NCI-H1417 treated with DMSO at 0.1 percent for 48 hours (cell line): ENCODE data around the gene ARL2BP.

Experiments
- DNase-seq: peaks from one replicate; lab custom pipeline; 2025; lab: John Stamatoyannopoulos, UW

The ARL2BP gene

DNA sequence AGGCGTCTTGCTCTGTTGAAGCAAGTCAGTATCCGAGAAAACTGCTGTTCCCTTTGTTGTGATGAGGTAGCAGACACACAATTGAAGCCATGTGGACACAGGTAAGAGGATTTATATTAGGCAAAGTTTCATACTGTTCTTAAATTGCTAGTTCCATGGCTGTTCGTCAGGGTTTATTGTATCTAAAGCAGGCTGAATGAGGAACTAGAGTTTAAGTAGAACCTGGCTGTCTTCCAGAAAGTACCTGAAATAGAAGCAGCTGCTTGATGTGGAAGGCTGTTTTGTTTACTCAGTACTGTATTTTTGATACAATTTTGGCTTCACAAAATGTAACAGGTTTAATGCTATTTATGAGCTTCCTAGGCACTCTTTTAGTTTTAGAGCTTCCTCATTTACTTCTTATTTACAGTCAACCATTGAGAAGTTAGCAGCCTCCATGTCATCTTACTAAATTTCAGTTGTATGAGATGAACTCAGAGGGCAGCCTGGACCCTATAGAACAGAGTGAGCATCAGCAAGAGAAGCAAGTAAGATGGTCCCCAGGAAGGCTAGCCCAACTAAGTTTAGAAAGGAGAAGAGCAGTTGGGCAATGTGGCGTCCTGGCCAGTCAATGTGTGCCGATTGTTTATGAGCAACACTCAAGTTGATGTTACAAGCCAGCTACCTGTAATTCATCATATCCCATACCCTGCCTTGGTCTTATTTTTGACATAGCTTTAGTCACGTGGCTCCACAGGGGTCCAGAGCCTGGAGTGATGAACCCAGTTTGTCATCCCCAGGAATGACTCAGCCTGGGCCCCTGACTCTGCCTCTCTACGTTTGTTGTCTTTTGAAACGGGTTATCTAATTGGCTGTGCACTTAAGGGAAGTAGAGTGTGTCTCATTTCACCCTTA is 9.7 kb upstream of the ARL2BP start:
- peak; percentile 20 for DNase-seq

DNA sequence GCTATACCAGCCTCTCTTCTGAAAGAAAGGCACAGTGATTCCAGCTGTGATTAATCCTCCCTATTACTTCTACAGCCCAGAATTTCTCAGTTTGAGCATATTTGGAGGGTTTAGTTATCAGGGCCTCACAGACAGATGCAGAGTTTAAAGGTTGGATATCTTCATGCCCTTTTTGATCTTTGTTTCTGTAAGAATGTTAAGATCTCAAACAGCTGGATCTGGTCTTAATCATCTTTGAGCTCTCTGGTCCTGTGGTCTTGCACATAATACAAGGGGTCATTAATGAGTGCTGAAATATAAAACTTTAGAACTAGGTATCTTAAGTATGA is 9.1 kb upstream of the ARL2BP start:
- DNase-seq: no peak

DNA sequence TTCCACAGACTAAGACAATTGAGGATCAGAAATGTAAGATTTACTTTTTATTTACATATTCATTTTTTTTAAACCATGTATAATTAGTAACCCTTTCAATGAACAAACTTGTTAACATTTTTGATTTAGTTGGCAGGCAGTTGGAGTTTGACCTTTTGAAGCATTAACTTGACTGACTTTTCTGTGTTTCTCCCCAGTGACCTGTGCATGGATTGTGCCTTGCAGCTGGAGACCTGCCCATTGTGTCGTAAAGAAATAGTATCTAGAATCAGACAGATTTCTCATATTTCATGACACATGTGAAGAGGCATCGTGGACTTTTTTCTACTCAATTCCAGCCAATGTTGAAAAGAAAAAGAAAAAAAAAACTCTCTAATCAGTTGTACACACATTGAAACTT is 6.4 kb upstream of the ARL2BP start:
- no peak for DNase-seq

DNA sequence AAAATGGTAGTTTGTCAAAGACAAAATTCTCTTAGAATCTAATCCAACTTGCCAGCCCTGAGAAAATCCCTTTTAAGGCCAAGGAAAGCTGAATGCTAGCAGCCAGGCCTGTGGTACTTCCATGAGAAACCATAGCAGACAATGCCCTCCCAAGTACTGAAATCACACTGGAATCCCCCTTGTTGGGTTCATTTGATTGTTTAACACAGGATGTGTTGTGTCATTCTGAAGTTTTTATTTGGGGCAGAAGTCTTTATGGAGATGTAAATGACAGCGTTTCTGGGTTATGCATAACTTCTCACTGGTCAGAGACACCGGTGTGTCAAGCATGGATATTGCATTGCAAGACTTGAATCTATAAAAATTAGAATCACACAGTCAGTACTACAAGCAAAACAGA is 6.0 kb upstream of the ARL2BP start:
- DNase-seq: no peak

DNA sequence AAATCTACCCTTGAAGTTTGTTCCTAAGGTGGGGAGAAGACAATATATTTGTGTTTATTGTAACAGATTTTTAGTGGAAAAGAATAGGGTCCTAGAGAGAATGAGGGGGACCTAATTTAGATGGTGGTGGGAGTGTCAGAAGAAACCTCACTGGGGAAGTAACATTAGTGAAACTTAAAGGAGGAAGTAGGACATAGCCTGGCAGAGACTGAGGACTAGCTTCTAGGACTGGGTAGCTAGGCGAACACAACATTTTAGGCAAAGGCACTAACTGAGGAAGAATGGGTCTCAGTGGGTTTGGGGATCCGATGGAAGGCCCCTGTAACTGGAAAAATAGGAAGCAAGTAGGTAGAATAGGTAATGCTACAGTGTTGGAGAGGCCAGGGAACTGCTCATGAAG is 4.2 kb upstream of the ARL2BP start:
- no peak for DNase-seq

DNA sequence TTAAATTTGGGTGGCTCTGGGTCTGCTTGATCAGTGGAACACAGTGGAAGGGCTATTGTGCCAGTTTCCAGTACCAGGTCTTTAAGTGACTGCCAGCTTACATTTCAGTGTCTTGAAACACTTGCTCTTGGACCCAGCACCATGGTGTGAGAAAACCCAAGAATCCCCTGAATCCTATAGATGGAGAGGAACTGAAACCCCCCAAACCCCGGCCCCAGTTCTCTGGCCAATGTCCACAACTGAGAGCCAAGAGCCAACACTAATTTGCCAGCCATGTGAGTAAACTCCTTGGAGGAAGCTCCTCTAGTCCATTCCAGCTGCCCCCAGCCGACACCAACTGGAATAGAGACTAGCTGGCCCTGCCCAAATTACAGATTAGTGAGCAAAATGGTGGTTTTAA is 2.4 kb upstream of the ARL2BP start:
- DNase-seq: no peak

DNA sequence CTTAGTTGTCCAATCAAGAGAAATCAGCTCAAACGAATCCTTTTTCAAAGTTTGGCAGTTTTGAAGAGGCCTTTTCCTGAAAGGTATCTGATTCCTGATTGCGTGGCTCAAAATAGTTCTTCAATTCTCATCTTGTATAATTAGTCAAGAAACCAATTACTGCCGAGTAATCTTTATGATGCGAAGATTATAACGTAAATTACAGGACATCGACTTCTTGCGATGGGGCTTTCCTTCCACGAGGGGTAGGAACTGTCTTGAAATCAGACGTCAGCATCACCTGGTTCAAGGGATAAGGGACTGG is 644 bp upstream of the ARL2BP start:
- DNase-seq: no peak

DNA sequence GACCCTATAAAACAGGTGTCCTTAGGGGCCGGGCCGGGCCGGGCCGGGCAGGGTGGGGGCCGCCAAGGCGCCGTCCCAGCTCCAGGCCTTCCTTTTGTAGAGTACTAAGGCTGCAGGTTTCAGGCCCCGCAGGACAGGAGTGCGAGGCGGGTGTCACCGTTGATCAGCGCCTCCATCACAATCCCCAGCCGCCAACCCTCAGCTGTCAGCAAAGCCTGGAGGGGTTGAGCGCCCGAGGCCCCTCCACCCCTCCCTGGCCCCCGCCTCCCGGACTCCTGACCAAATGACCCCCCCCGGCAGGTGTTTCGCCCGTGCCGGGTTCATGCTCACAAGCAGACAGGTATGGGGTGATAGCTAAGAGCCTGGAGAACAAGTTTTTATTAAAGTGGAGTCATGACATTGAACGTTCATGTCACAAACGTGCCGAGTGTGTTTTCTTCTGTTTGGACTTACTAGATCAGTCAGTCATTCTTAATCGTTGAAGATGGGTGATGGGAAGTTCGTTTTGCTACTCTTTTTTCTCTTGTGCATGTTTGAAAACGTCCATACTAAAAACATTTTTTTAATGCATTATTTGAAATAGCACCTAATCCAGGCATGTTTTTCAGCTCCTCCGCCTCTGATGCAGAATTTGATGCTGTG is 534 bp downstream of the ARL2BP start:
- no peak for DNase-seq

DNA sequence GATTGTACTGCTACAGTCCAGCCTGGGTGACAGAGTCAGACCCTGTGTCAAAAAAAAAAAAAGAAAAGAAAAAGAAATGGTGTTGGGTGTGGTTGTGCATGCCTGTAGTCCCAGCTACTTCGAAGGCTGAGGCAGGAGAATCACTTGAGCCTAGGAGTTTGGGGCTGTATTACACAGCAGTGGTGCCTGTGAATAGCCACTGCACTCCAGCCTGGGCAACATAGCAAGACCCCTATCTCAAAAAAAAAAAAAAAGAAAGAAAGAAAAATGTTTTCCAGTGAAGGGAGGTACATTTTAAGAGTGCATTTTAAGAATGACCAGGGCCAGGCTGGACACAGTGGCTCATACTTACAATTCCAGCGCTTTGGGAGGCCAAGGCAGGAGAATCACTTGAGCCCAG is 6.3 kb downstream of the ARL2BP start:
- no peak for DNase-seq

DNA sequence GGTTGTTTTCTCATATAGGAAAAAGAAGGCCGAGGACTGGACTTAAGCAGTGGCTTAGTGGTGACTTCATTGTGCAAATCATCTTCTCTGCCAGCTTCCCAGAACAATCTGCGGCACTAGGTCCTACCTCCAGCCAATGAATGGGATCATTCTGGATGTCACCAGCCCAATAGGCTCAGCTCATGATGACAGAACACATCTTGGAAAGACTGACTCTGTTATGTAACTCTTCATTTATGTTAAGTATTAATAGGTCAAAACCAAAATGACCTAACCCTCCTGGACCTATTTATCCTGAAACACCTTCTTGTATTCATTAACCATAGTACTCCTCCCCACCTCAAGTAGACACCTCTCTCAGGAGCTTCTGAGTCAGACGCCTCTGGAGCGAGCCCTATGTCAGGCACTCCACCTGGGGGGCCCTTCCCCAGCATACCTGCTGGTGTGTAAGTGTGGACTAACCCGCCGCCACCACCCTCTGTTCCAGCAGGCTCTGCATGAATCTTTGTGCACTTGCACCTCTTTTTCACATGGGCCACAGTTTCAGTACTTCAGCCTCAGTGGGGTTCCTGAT is 7.2 kb downstream of the ARL2BP start:
- no peak for DNase-seq

DNA sequence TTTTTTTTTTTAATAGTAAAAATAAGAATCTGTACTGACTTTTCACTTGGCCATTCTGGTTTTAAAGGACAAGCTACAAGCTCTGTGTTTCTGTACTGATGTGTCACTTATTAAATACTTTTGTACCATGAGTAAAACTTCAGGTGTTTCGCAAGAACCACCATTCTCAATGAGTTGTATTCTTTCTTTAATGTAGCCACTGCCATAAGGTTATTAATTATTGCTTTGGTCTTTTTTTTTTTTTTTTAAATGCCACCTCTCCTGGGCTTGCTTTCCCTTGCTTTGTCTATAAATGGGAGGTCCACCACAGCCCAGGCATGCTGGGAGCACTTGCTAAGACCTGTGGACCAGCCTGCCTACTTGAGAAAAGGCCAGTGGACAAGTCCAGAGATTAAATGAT is 8.4 kb downstream of the ARL2BP start:
- no peak for DNase-seq

DNA sequence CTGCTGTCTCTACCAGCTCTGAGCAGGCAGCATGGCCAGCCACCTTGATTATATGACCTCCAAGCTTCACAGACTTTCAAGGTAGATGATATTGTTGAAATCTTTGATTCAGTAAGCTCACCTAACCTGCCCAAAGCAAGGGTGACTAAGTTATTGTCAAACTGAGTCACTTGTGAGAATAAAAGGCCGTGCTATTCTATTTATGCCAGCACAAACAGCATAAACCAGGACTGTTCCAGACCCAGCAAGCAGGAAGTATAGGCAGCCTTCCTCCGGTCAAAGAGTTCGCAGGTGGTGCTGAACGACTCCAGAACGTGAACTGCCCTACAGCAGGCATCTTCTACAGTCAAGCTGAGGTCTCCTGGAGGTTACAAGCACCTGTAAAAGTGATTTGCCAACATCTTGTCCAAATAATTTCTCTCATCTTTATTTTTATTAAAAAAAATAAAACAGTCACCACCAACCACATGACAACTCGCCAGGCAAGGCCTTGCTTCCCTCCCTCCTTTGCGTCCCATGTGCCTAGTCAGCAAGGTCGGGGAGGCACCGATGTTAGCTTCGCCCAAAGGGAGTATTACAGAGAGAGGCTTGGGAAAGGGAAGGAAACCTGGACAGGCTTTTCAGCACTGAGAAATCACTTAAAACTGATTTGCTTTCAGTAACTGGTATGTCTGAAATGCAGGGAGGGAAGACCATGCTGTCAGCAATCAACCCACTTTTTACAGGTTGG is 10.8 kb downstream of the ARL2BP start:
- no peak for DNase-seq

DNA sequence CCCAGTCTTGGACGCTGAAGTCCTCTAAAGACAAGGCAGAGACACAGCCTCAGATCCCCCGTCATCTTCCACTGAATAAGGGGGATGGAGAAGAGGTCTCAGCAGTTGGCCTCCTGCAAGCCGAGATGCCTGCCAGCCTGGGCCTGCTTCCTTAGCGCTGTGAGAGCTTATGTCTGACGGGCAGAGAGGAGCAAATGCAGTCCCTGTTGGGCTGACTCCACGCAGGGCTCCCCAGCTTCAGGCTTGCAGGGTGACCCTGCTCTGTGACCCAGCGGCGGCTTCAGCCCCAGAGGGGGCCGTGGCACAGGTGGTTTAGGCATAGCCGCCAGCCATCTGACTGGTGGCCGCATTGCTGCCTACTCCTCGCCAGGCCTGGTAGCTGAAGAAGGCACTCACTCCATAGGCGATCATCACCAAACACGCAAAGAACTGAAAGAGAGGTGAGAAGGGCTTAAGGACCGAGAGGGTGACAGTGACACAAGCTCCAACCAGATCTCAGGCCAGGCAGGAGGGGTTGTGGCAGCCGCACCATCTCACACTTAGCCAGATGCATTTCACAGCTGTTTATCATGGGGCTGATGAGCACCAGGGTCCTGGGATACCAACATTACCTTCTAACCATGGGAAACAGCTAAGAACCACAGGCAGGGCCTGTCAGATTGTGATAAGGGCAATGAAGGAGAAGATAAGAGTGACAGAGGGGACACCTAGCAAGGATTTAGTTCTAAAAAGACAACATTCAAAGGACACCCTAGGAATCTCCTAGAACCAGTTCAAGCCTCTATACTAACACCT is 11.7 kb downstream of the ARL2BP start:
- no peak for DNase-seq

DNA sequence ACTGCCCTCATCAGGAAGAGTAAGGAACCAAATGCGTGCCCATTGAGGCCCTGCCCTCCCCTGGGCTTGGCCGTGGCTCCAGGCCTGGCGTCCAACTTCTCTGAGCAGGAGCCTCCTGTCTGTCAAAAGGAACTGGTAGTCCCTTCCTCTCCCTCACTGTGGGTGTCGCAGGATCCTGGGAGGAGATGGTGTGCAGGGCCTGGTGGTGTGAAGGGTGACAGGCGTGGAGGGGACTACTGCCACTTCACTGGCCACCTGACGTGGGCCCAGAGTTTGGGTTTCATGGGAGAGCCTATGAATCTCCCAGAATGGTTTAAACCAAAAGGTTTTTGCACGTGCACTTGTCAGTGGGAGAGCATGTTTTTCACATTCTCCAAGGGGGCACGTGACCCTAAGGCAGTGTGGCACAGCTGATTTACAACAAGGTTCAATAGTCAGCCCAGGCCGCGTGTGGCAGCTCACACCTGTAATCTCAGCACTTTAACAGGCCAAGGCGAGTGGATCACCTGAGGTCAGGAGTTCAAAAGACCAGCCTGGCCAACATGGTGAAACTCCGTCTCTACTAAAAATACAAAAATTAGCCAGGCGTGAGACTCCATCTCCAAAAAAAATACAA is 12.5 kb downstream of the ARL2BP start:
- DNase-seq: no peak

DNA sequence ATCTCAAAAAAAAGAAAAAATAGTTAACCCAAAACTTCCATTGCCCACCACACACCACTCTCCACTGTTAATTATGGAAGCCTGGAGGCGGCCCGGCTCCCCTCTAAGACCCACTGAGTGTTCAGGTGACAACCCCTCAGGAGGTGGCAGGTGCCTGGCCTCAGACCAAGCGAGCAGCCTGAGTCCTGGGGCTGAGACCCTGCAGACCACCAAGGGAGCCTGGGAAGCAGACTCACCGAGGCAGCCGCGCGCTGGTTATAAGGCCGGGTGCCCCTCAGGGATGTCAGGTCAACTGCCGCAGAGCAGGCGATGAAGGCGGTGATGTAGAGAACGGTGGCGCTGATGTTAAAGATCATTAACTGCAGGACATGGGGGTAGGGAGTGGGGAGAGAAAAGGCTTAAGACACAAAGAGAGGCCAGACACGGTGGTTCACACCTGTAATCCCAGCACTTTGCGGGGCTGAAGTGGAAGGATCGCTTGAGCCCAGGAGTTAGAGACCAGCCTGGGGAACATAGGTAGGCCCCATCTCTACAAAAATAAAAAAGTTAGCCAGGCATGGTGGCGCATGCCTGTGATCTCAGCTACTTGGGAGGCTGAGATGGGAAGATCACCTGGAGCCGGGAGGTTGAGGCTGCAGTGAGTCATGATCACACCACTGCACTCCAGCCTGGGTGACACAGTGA is 13.3 kb downstream of the ARL2BP start:
- DNase-seq: no peak

DNA sequence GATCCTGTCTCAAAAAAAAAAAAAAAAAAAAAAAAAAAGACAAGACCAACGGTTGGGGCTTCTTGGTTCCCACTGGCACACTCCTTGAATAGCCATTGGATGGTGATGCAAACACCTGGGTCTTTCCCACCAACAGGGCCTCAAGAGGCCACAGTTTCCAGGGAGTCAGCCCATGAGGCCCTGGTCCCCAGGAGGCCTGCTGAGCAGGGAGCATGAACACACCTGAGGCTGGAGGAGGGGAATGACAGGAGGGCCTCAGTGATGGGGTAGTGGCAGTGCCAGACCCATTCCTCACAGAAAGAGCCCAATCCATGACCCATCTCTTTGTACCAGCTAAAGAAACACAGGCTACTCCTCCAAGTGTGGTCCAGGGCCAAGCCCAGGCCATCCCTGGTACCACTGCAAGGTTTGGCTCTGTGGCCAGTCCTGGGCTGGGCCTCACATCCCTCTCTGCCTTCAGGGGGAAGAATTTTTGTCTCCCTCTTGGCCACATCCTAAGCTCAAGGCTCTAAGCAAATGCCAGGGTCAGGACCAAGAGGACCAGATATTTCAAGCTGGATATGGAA is 13.9 kb downstream of the ARL2BP start:
- no peak for DNase-seq

DNA sequence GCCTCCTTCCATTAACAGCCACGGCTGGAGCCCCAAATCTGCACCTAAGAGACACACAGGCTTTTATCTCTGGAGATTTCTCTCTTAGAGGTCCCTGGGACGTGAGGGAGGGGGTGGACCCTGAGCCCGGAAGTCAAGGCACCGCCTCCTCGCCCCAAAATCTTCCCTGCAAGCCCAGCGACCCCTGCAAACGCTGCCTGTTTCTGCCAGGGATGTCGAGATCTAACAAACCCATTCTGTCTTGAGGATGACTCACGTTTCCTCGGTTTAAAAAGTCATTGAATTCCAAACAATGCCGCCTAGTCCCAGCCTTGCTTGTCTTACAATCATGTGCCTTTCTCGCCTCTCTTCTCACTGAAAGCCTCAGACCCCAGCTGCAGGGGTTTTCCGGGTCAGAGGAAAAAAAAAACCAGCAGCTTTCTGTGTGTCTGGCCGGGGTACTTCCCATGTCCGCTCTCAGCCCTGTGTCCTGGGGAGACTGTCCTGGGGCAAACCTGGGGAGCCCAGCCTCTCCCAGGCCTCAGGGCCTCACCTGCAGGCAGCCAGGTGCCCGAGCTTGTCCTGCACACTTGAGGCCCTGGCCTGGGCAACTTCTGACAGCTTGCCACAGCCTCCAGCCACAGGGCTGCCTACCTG is 15.4 kb downstream of the ARL2BP start:
- no peak for DNase-seq

DNA sequence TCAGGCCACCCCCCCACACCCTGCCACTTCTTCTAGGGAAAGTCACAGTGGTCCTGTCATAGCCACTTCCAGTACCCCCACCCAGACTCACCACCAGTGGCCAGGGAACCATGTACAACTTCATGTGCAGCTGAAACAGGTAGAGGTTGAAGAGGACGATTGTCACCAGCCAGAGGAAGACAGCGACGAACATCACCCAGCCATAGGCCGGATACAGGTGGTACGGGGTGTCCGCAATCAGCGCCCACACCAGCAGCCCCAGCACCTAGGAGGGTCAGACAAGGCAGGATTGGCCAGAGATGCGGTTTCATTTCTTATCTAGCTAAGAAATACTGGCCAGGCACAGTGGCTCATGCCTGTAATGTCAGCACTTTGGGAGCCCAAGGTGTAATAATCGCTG is 16.7 kb downstream of the ARL2BP start:
- DNase-seq: no peak

DNA sequence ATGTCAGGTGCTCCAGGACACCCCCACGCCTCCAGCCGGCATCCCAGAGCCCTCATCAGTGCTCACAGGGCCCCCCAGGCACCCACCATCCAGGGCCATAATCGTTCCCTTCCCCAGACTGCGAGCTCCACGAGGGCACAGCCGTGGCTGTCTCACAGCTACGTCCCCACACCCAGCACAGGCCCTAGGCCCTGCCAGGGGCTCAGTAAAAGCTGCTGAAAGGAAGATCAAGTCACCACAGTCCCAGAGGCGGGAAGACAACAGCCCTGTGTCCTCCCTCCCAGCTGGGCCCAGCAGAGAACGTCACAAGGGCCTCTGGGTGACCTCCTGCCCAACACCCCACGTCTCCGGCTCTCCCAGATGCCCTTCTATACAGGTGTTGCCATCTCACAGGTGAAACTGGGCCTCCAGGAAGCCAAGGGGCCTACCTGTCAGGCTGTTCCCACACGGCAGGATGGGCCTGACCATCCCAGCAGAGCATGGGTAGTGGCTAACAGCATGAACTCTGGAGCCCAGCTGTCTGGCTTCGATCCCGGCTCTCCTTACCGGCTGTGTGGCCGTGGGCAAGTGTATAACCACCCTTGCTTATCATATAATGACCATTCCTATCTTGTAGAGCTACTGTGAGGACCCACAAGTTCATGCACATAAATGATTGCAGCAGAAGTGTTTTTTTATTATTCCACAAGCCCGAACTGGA is 17.9 kb downstream of the ARL2BP start:
- DNase-seq: no peak
